ENCODE results near the gene CACNG1.
"Not testable (repeated sequence)": the region's sequence is repeated elsewhere in the genome, so short reads cannot be mapped to it uniquely, and the experiment has no call there.

CACNG1 gene

GRCh38 chr17:67025216-67025792, 19.1 kb upstream of the CACNG1 start:
- no peak for DNase-seq (ENCODE audit: low read depth in 2 of 2)

DNA sequence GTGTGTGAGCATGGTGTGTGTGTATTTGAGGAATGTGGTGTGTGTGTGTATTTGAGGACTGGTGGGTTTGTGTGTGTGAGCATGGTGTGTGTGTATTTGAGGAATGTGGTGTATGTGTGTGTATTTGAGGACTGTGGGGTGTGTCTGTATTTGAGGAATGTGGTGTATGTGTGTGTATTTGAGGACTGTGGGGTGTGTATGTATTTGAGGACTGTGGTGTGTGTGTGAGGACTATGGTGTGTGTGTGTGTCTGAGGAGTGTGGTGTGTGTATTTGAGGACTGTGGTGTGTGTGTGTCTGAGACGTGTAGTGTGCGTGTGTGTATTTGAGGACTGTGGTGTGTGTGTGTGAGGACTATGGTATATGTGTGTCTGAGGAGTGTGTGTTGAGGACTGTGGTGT, 18.0 kb upstream of the CACNG1 start:
- DNase-seq (ENCODE audit: low read depth in 2 of 2): no peak

DNA sequence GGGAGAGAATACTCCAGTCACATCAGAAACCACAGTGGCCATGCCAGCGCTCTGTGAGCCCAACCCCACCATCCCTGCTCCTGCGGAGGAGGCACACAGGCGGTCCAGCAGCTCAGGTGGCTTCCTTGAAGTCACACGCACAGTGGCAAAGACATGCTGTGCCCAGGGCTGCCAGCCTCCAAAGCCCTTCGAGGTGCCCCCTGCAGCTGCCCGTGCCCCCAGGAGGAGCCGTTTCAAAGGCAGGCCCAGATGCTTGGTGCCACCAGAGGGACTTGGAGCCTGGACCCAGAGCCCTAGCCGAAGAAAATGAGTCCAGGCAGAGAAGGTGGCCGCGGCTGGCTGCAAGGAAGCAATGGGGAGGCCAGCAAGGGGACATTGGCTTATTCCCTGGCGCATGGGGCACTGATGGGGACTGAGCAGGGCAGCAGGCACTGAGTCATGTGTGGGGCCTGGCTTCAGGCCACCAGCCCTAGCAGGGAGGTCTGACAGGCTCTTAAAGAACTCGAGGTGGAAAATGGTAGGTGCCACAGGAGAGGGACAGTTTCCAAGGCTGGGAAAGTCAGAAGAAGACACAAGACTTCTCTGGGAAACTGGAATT, 17.2 kb upstream of the CACNG1 start:
- no peak for DNase-seq (ENCODE audit: low read depth in 2 of 2)

DNA sequence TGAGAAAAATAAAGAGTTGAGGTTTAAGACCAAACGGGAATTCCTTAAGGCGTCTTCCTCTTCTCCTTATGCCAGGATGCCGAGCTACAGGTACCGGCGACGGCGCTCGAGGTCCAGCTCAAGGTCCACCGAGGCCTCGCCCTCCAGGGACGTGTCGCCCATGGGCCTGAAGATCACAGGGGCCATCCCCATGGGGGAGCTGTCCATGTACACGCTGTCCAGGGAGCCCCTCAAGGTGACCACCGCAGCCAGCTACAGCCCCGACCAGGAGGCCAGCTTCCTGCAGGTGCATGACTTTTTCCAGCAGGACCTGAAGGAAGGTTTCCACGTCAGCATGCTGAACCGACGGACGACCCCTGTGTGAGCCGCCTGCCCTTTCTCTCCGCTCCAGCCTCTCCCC, 13.7 kb upstream of the CACNG1 start:
- DNase-seq (ENCODE audit: low read depth in 2 of 2): no peak

GRCh38 chr17:67032382-67032781, 12.0 kb upstream of the CACNG1 start:
- DNase-seq (ENCODE audit: low read depth in 2 of 2): no peak

DNA sequence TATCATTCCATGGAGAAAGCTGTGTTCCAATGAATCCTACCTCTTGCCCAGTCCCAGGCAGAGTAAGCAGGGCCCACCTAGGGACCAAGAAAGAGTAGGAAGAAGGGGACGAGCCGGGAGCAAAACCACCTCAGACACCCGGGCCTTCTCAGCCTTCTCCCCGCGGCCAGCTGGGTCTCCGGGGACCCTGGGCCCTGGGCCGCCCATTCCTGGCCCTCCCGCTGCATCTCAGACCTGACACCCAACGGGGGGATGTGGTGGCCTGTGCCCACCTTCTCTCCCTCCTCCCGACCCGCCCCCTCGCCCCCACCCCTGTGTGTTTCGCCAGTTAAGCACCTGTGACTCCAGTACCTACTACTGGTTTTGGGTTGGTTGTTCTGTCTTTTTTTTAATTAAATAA, 11.4 kb upstream of the CACNG1 start:
- no peak for DNase-seq (ENCODE audit: low read depth in 2 of 2)

DNA sequence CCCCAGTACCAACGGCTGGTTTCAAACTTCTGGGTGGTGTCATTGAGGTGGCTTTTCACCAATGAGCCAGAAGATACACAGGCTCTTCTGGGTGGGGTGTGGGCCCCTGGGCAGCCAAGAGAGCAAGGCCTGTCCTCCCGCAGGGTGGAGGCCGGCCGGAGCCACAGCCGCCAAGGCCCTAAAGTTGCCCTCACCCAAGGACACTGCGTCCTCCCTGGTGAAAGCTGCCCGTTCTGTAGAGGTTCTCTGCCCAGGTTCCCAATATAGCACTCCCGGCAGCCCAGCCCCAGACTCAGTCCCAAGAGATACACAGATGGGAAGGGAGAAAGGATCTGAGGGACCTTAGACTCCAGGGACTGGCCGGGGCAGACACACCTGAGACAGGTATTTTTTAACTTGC, 10.7 kb upstream of the CACNG1 start:
- DNase-seq (ENCODE audit: low read depth in 2 of 2): no peak

- DNase-seq (ENCODE audit: low read depth in 2 of 2): no peak
Measured at GRCh38 chr17:67035131-67036083, 8.9 kb upstream of the CACNG1 start.

- DNase-seq (ENCODE audit: low read depth in 2 of 2): no peak
Measured at GRCh38 chr17:67038861-67039365, 5.4 kb upstream of the CACNG1 start.

GRCh38 chr17:67040652-67041051, 3.7 kb upstream of the CACNG1 start:
- DNase-seq (ENCODE audit: low read depth in 2 of 2): no peak

- not testable (repeated sequence) for DNase-seq (ENCODE audit: low read depth in 2 of 2)
Measured at GRCh38 chr17:67041119-67041518, 3.2 kb upstream of the CACNG1 start.

GRCh38 chr17:67041531-67041930, 2.8 kb upstream of the CACNG1 start:
- no peak for DNase-seq (ENCODE audit: low read depth in 2 of 2)

GRCh38 chr17:67041941-67042899, 2.1 kb upstream of the CACNG1 start:
- DNase-seq (ENCODE audit: low read depth in 2 of 2): no peak

- no peak for DNase-seq (ENCODE audit: low read depth in 2 of 2)
Measured at GRCh38 chr17:67043283-67043682, 1.1 kb upstream of the CACNG1 start.

GRCh38 chr17:67044940-67045339, 586 bp downstream of the CACNG1 start:
- no peak for DNase-seq (ENCODE audit: low read depth in 2 of 2)

DNA sequence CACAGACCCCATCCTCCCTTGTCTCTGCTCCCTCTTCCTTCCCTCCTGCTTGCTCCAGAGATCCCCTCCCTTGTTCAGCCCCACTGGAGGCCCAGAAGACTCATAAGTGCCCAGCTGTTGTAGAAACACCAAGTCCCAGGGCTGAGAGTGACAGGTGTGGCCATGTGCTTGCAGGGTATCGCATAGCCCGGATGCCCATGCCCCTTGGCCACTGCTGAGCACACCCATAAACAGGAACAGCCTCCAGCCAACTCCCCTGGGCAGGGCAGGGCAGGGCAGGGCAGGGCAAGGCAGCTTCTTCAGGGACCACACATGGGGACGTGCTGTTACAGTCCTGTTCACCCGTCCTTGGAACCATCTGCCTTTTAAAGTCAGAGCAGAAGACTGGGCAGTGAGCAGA, 2.0 kb downstream of the CACNG1 start:
- no peak for DNase-seq (ENCODE audit: low read depth in 2 of 2)

DNA sequence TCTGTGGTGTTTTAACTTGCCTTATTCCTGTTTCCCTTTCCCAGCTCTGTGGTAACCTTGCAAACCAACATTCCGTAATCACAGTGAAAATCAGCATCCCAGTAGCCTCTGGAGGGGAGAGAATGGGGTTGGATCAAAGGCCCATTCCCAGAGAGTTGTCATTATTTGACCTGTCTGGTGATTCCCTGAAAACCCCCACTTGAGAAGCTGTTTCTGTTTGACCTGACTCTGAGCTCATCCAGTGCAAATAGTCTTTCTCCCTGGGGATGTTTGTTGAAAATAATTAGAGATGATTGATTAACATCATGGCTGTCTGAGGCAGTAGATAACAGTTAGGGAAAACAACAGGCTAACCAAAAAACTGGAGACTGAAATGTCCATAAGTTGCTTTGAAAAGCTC, 3.0 kb downstream of the CACNG1 start:
- no peak for DNase-seq (ENCODE audit: low read depth in 2 of 2)

GRCh38 chr17:67049025-67049739, 4.8 kb downstream of the CACNG1 start:
- DNase-seq (ENCODE audit: low read depth in 2 of 2): no peak

DNA sequence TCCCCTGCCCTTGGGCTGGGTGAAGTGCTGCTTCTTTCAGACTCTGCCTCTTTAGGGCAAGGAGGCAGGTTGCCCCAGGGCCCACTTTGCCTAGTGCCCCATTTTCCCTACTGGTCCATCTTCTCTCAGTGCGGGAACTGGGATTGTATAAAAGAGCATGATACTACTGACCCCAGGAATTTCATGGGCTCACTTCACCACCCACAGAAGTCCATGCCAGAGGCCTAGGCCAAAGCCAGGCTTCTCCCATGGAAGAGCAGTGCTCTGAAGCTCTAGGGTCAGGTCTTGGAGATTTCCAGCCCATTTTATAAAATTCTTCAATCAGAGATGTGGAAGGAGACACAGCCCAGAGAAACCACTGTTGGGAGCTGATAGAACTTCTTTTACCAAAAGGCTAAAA, 5.7 kb downstream of the CACNG1 start:
- no peak for DNase-seq (ENCODE audit: low read depth in 2 of 2)

- no peak for DNase-seq (ENCODE audit: low read depth in 2 of 2)
Measured at GRCh38 chr17:67050471-67051154, 6.3 kb downstream of the CACNG1 start.

Measured in fibroblast of skin of left quadriceps (primary cell).